SJCRH30 (cell line): ENCODE results near the gene BIRC6. TPM values are rescaled to one million over a fixed set of nuclear protein-coding genes. Genes with fewer than 3 reads are reported as not detected.
"Not testable (repeated sequence)": the region's sequence is repeated elsewhere in the genome, so short reads cannot be mapped to it uniquely, and the experiment has no call there.

Experiments used
- DNase-seq, 2 experiments: peaks; one replicate each; pipeline ENCODE4 v3.0.0-alpha.2; 2015 to 2020
- H3K27ac ChIP-seq: fragments of 250-450 bp; sonication (Bioruptor Pico); 2 replicates; pipeline ENCODE4 v1.5.1; 2020; ENCODE audit warnings: mild to moderate bottlenecking, moderate library complexity
- H3K27me3 ChIP-seq: fragments of 250-450 bp; sonication (Bioruptor Pico); 2 replicates; pipeline ENCODE4 v1.5.1; 2020; ENCODE audit warnings: mild to moderate bottlenecking, moderate library complexity
- H3K36me3 ChIP-seq: fragments of 250-450 bp; sonication (Bioruptor Pico); 2 replicates; pipeline ENCODE4 v1.5.1; 2020; ENCODE audit warnings: mild to moderate bottlenecking, moderate library complexity
- H3K4me1 ChIP-seq: fragments of 250-450 bp; sonication (Bioruptor Pico); 2 replicates; pipeline ENCODE4 v1.5.1; 2020; ENCODE audit warnings: mild to moderate bottlenecking, moderate library complexity
- H3K4me3 ChIP-seq: fragments of 250-450 bp; sonication (Bioruptor Pico); 2 replicates; pipeline ENCODE4 v1.5.1; 2020; ENCODE audit warnings: mild to moderate bottlenecking, moderate library complexity
- H3K9me3 ChIP-seq: fragments of 250-450 bp; sonication (Bioruptor Pico); replicated peaks from 2 replicates; pipeline ENCODE4 v1.5.1; 2020; ENCODE audit warnings: mild to moderate bottlenecking, moderate library complexity
- total RNA-seq: library from RNA; depleted of rRNA; stranded (reverse); fragments of >200 nt; shearing (Covaris generic); gene quantifications from 2 replicates; pipeline ENCODE4 v1.2.3, GENCODE V29; 2014; rRNA removed

BIRC6 gene
- 109 and 113 TPM in 2 replicates for total RNA-seq

GRCh38 chr2:32356681-32357317 lies at the start of gene BIRC6:
Gene BIRC6 (plus strand): TSS chr2:32357023. CDS start chr2:32357162, 139 bp downstream.
- Histone ChIP-seq H3K4me1 (no peaks in the 10 kb centered on the region; the same call in 1 of the 2 replicates), H3K9me3 (no peaks in the 10 kb centered on the region), H3K27me3 (no peaks in the 10 kb centered on the region), H3K27ac (peak within 1 kb of the TSS; percentile 97), H3K36me3 (peaks cover 13% of the 10 kb centered on the region), H3K4me3 (peak within 1 kb of the TSS; percentile 88)
- peak; percentile 99 to 100 for DNase-seq

- H3K36me3 ChIP-seq, result peaks cover 27% of the 10 kb centered on the region
- H3K9me3 ChIP-seq, result no peaks in the 10 kb centered on the region
- H3K27ac ChIP-seq, result no peak overlapping the region
- DNase-seq, result no peak
- no peaks in the 10 kb centered on the region for H3K27me3 ChIP-seq
- H3K4me3 ChIP-seq, result no peak overlapping the region
- H3K4me1 ChIP-seq, result no peaks in the 10 kb centered on the region
Measured at GRCh38 chr2:32310577-32310976, 46.2 kb upstream of the BIRC6 start.

GRCh38 chr2:32314886-32315285 lies 41.9 kb upstream of the BIRC6 start:
- H3K9me3 ChIP-seq, result no peaks in the 10 kb centered on the region
- H3K27ac ChIP-seq, result no peak overlapping the region
- no peak for DNase-seq
- H3K36me3 ChIP-seq, result peaks cover 14% of the 10 kb centered on the region; the same call in 1 of the 2 replicates
- H3K4me3 ChIP-seq, result no peak overlapping the region
- no peaks in the 10 kb centered on the region for H3K27me3 ChIP-seq
- H3K4me1 ChIP-seq, result no peaks in the 10 kb centered on the region

- not testable (repeated sequence) for H3K36me3 ChIP-seq, DNase-seq, H3K27ac ChIP-seq, H3K4me1 ChIP-seq, H3K4me3 ChIP-seq, H3K27me3 ChIP-seq, H3K9me3 ChIP-seq
Measured at GRCh38 chr2:32328679-32329078, 28.1 kb upstream of the BIRC6 start.

- H3K27ac ChIP-seq, H3K4me1 ChIP-seq, H3K4me3 ChIP-seq, H3K9me3 ChIP-seq, DNase-seq, H3K36me3 ChIP-seq, H3K27me3 ChIP-seq: not testable (repeated sequence)
Measured at GRCh38 chr2:32329180-32329980, 27.4 kb upstream of the BIRC6 start.

- H3K4me3 ChIP-seq, result no peak overlapping the region
- no peaks in the 10 kb centered on the region for H3K9me3 ChIP-seq
- H3K27me3 ChIP-seq, result no peaks in the 10 kb centered on the region
- no peak overlapping the region for H3K27ac ChIP-seq
- DNase-seq, result no peak
- H3K4me1 ChIP-seq, result no peaks in the 10 kb centered on the region
- H3K36me3 ChIP-seq, result no peaks in the 10 kb centered on the region
Measured at GRCh38 chr2:32330136-32330535, 26.7 kb upstream of the BIRC6 start.

- Histone ChIP-seq H3K4me1 (no peaks in the 10 kb centered on the region), H3K27ac (no peak overlapping the region), H3K4me3 (no peak overlapping the region), H3K9me3 (no peaks in the 10 kb centered on the region; the same call in 1 of the 2 replicates), H3K27me3 (no peaks in the 10 kb centered on the region), H3K36me3 (no peaks in the 10 kb centered on the region)
- DNase-seq, result peak; percentile 43 to 67
Measured at GRCh38 chr2:32342801-32343200, 14.0 kb upstream of the BIRC6 start.

GRCh38 chr2:32350797-32351196 lies 6.0 kb upstream of the BIRC6 start:
- not testable (repeated sequence) for H3K9me3 ChIP-seq, H3K4me3 ChIP-seq, DNase-seq, H3K4me1 ChIP-seq, H3K36me3 ChIP-seq, H3K27me3 ChIP-seq, H3K27ac ChIP-seq

- Histone ChIP-seq H3K36me3 (peaks cover 9% of the 10 kb centered on the region), H3K27ac (peak overlapping the region; percentile 97), H3K4me3 (peak overlapping the region; percentile 88), H3K4me1 (no peaks in the 10 kb centered on the region; the same call in 1 of the 2 replicates), H3K9me3 (no peaks in the 10 kb centered on the region), H3K27me3 (no peaks in the 10 kb centered on the region)
- DNase-seq, result no peak
Measured at GRCh38 chr2:32355976-32356680, 695 bp upstream of the BIRC6 start.

- peak overlapping the region; percentile 88 for H3K4me3 ChIP-seq
- peak; percentile 60 to 66 for DNase-seq
- H3K27me3 ChIP-seq, result no peaks in the 10 kb centered on the region
- no peaks in the 10 kb centered on the region; the same call in 1 of the 2 replicates for H3K4me1 ChIP-seq
- H3K27ac ChIP-seq, result peak overlapping the region; percentile 97
- H3K36me3 ChIP-seq, result peaks cover 14% of the 10 kb centered on the region
- H3K9me3 ChIP-seq, result no peaks in the 10 kb centered on the region
Measured at GRCh38 chr2:32357318-32358110, 691 bp downstream of the BIRC6 start.

GRCh38 chr2:32358111-32358482 lies 1.3 kb downstream of the BIRC6 start:
- Histone ChIP-seq H3K4me3 (peak overlapping the region; percentile 88), H3K27me3 (no peaks in the 10 kb centered on the region), H3K36me3 (peaks cover 14% of the 10 kb centered on the region), H3K9me3 (no peaks in the 10 kb centered on the region), H3K4me1 (no peaks in the 10 kb centered on the region; the same call in 1 of the 2 replicates), H3K27ac (no peak overlapping the region)
- peak; percentile 23 to 47 for DNase-seq

GRCh38 chr2:32360416-32360815 lies 3.6 kb downstream of the BIRC6 start:
- no peak overlapping the region for H3K27ac ChIP-seq
- DNase-seq, result no peak

GRCh38 chr2:32362997-32363396 lies 6.2 kb downstream of the BIRC6 start:
- not testable (repeated sequence) for DNase-seq, H3K4me1 ChIP-seq, H3K9me3 ChIP-seq, H3K4me3 ChIP-seq, H3K27me3 ChIP-seq, H3K27ac ChIP-seq
- peaks cover 14% of the 10 kb centered on the region for H3K36me3 ChIP-seq

More at GRCh38 chr2:32360416-32360815, 3.6 kb downstream of the BIRC6 start:
- H3K9me3 ChIP-seq, result no peaks in the 10 kb centered on the region
- no peaks in the 10 kb centered on the region for H3K27me3 ChIP-seq
- no peaks in the 10 kb centered on the region; the same call in 1 of the 2 replicates for H3K4me1 ChIP-seq
- H3K36me3 ChIP-seq, result peaks cover 15% of the 10 kb centered on the region
- H3K4me3 ChIP-seq, result no peak overlapping the region

GRCh38 chr2:32363597-32363996 lies 6.8 kb downstream of the BIRC6 start:
- Histone ChIP-seq H3K4me3 (no peak overlapping the region), H3K36me3 (peaks cover 14% of the 10 kb centered on the region), H3K4me1 (no peaks in the 10 kb centered on the region; the same call in 1 of the 2 replicates), H3K27me3 (no peaks in the 10 kb centered on the region), H3K9me3 (no peaks in the 10 kb centered on the region), H3K27ac (no peak overlapping the region)
- DNase-seq, result no peak
